ENCODE data around the gene VASP. TPM values are rescaled to one million over a fixed set of nuclear protein-coding genes. Genes with fewer than 3 reads are reported as not detected.

VASP gene
- total and polyA plus RNA-seq, 9 of the 15 experiments (the other 6 are each of a cell fraction or from before 2014, with no cell fraction given) = 16.7 to 261 (median 112) TPM

DNA sequence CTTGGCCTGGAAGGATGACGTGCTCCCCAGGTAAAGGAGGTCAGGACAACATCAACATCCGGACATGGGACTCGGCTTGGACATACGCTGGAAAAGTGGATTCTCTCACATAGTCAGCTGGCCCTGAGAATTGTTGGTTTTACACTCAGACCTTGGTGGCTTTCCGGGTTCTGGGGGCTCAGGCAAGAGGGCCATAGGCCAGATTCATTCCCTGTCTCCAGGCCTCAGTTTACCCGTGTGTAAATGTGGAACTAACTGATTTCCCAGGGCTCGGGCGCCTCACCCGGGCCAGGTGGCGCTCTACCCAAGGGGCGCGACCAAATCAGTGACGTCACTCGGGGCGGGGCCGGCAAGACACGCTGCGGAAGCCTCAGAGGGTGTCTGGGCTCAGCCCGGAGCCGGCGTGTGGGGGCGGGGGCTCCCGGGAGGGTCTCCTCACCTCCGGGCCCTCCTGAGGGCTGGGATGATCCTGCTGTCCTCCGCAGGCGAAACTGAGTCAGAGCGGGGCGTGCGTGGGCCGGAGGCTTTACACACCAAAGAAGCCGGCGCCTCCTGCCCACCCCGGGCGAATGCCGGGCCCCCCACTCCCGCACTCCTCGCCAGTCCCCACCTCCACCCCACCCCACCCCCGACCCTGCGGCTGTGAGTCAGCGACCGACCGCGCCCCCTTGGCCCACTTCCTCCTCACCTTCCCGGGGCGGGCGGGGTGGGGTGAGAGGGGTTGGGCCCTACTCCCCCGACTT lies 862 bp upstream of the VASP start (continued):
- TF ChIP-seq, protein P1, sequence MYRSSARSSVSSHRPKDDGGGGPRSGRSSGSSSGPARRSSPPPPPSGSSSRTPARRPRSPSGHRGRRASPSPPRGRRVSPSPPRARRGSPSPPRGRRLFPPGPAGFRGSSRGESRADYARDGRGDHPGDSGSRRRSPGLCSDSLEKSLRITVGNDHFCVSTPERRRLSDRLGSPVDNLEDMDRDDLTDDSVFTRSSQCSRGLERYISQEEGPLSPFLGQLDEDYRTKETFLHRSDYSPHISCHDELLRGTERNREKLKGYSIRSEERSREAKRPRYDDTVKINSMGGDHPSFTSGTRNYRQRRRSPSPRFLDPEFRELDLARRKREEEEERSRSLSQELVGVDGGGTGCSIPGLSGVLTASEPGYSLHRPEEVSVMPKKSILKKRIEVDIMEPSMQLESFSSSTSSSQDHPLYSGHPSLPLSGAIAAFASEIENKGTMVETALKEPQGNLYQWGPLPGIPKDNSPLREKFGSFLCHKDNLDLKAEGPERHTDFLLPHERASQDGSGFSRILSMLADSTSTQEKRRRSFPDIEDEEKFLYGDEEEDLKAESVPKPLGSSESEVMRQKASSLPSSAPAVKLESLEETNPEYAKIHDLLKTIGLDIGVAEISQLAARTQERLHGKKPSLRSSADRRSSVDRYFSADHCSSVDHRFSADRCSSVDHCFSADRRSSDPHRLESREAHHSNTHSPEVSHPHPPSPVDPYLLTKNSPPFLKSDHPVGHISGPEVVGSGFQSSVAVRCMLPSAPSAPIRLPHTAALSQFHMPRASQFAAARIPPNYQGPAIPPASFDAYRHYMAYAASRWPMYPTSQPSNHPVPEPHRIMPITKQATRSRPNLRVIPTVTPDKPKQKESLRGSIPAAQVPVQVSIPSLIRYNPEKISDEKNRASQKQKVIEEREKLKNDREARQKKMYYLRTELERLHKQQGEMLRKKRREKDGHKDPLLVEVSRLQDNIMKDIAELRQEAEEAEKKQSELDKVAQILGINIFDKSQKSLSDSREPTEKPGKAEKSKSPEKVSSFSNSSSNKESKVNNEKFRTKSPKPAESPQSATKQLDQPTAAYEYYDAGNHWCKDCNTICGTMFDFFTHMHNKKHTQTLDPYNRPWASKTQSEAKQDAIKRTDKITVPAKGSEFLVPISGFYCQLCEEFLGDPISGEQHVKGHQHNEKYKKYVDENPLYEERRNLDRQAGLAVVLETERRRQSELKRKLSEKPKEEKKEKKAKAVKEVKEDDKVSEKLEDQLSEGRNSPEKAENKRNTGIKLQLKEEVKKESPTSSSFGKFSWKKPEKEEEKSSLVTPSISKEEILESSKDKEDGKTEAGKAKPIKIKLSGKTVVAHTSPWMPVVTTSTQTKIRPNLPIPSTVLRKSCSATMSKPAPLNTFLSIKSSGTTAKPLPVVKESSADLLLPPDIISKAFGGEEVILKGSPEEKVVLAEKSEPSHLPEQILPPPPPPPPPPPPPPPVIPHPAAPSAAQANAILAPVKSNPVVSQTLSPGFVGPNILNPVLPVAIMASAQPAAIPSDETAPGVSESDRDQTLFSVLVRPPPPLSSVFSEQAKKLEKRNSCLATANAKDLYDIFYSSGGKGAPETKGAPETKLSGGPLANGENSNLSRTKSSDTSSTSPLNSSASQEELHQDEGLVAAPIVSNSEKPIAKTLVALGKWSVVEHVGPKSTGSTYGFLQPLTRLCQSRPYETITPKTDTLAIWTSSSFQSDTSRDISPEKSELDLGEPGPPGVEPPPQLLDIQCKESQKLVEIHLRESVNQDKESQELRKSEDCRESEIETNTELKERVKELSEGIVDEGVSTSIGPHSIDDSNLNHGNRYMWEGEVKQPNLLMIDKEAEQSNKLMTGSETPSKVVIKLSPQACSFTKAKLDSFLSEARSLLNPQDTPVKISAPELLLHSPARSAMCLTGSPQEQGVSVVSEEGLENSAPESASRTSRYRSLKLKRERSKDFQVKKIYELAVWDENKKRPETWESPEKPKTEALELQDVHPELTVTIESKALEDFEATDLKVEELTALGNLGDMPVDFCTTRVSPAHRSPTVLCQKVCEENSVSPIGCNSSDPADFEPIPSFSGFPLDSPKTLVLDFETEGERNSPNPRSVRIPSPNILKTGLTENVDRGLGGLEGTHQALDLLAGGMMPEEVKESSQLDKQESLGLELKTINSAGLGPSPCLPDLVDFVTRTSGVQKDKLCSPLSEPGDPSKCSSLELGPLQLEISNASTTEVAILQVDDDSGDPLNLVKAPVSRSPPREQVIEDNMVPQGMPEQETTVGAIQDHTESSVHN (IDR thresholded peaks at IDR 0.05; ENCODE audit: borderline replicate concordance in 1 of 2, low read depth in 1 of 2) = 0 out of 4 replicates have a peak, but pooled peaks of 1 of the 2 experiments have one; percentile 19
- TF ChIP-seq ILF3 (IDR thresholded peaks at IDR 0.05; ENCODE audit: borderline replicate concordance) = peak; percentile 33; the same call in 1 of the 2 replicates
- TF ChIP-seq, protein P2, sequence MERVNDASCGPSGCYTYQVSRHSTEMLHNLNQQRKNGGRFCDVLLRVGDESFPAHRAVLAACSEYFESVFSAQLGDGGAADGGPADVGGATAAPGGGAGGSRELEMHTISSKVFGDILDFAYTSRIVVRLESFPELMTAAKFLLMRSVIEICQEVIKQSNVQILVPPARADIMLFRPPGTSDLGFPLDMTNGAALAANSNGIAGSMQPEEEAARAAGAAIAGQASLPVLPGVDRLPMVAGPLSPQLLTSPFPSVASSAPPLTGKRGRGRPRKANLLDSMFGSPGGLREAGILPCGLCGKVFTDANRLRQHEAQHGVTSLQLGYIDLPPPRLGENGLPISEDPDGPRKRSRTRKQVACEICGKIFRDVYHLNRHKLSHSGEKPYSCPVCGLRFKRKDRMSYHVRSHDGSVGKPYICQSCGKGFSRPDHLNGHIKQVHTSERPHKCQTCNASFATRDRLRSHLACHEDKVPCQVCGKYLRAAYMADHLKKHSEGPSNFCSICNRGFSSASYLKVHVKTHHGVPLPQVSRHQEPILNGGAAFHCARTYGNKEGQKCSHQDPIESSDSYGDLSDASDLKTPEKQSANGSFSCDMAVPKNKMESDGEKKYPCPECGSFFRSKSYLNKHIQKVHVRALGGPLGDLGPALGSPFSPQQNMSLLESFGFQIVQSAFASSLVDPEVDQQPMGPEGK (CRISPR knock-in tag; IDR thresholded peaks at IDR 0.05; ENCODE audit: borderline replicate concordance) = no peak
- TF ChIP-seq, protein P3, sequence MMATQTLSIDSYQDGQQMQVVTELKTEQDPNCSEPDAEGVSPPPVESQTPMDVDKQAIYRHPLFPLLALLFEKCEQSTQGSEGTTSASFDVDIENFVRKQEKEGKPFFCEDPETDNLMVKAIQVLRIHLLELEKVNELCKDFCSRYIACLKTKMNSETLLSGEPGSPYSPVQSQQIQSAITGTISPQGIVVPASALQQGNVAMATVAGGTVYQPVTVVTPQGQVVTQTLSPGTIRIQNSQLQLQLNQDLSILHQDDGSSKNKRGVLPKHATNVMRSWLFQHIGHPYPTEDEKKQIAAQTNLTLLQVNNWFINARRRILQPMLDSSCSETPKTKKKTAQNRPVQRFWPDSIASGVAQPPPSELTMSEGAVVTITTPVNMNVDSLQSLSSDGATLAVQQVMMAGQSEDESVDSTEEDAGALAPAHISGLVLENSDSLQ (IDR thresholded peaks at IDR 0.05) = peak; percentile 33; the same call in 1 of the 2 replicates

Data from K562 (cell line).